ENCODE data around the gene BCL7A. TPM values are rescaled to one million over a fixed set of nuclear protein-coding genes. Genes with fewer than 3 reads are reported as not detected.

BCL7A gene
- total RNA-seq, 1 donor from 2014 or later: 11.2 TPM

- Histone ChIP-seq H3K36me3 (no peaks in the 10 kb centered on the region), H3K27me3 (ENCODE audit: low read depth) (no peaks in the 10 kb centered on the region), H3K9me3 (replicated peaks) (peaks cover 14% of the 10 kb centered on the region), H3K4me1 (peaks cover 37% of the 10 kb centered on the region), H3K27ac (replicated peaks) (peak overlapping the region; percentile 88), H3K4me3 (peak overlapping the region; percentile 84)
- TF ChIP-seq, protein P1, sequence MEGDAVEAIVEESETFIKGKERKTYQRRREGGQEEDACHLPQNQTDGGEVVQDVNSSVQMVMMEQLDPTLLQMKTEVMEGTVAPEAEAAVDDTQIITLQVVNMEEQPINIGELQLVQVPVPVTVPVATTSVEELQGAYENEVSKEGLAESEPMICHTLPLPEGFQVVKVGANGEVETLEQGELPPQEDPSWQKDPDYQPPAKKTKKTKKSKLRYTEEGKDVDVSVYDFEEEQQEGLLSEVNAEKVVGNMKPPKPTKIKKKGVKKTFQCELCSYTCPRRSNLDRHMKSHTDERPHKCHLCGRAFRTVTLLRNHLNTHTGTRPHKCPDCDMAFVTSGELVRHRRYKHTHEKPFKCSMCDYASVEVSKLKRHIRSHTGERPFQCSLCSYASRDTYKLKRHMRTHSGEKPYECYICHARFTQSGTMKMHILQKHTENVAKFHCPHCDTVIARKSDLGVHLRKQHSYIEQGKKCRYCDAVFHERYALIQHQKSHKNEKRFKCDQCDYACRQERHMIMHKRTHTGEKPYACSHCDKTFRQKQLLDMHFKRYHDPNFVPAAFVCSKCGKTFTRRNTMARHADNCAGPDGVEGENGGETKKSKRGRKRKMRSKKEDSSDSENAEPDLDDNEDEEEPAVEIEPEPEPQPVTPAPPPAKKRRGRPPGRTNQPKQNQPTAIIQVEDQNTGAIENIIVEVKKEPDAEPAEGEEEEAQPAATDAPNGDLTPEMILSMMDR (IDR thresholded peaks at IDR 0.05; ENCODE audit: borderline replicate concordance): no peak
- no peak for DNase-seq
- intact Hi-C loops (cut with micrococcal nuclease): no loop called here
Measured at GRCh38 chr12:122020795-122021192, 890 bp upstream of the BCL7A start.

DNA sequence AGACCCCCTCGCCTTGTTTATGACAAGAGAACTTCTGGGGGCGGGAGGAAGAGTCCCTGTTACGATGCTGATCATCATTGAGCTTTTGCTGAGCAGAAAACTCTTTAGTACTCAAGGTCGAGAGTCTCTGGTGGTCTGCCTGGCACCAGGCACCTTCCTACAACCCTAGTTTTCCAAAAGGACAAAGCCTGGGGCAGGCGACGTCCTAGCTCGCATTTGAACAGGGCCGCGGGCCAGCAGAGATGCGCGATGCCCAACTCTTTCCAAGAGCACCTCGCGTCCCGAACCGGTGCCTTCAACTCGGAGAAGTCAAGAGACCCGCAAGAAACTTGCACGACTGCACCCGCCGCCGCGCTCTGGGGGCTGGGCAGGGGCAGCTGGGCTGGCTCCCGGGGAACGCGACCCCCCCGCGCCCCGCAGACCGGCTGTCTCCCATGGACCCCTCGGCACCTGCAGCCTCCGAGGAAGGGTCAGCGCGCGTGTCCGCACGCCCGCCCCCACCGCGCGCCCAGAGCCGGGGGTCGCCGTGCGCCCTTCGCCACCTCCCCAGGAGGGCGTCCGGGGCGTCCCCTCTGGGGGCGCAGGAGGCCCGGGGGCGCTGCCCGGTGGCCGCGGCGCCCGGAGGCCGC, 377 bp upstream of the BCL7A start:
- Histone ChIP-seq H3K36me3 (no peaks in the 10 kb centered on the region), H3K9me3 (replicated peaks) (peaks cover 14% of the 10 kb centered on the region), H3K4me1 (peaks cover 37% of the 10 kb centered on the region), H3K27ac (replicated peaks) (peak overlapping the region; percentile 88), H3K4me3 (peak overlapping the region; percentile 84), H3K27me3 (ENCODE audit: low read depth) (no peaks in the 10 kb centered on the region)
- peak; percentile 32 for DNase-seq
- TF ChIP-seq, protein P1 (IDR thresholded peaks at IDR 0.05; ENCODE audit: borderline replicate concordance): no peak
- intact Hi-C loops (cut with micrococcal nuclease): no loop called here

GRCh38 chr12:122022393-122023338, 982 bp downstream of the BCL7A start:
- Histone ChIP-seq H3K27ac (replicated peaks) (peak overlapping the region; percentile 91), H3K9me3 (replicated peaks) (peaks cover 14% of the 10 kb centered on the region), H3K36me3 (no peaks in the 10 kb centered on the region), H3K4me3 (peak overlapping the region; percentile 84), H3K27me3 (ENCODE audit: low read depth) (no peaks in the 10 kb centered on the region), H3K4me1 (peaks cover 42% of the 10 kb centered on the region)
- DNase-seq: peak; percentile 32
- TF ChIP-seq, protein P1 (IDR thresholded peaks at IDR 0.05; ENCODE audit: borderline replicate concordance): no peak
- intact Hi-C loops (cut with micrococcal nuclease): no loop called here

- intact Hi-C loops (cut with micrococcal nuclease): no loop called here
- Histone ChIP-seq H3K9me3 (replicated peaks) (peaks cover 6% of the 10 kb centered on the region), H3K36me3 (no peaks in the 10 kb centered on the region), H3K4me3 (peak overlapping the region; percentile 84), H3K4me1 (peaks cover 50% of the 10 kb centered on the region), H3K27ac (replicated peaks) (peak overlapping the region; percentile 91), H3K27me3 (ENCODE audit: low read depth) (no peaks in the 10 kb centered on the region)
- TF ChIP-seq, protein P1 (IDR thresholded peaks at IDR 0.05; ENCODE audit: borderline replicate concordance): no peak
- peak; percentile 69 for DNase-seq
Measured at GRCh38 chr12:122023339-122024131, 1.9 kb downstream of the BCL7A start.

GRCh38 chr12:122024132-122024785, 2.6 kb downstream of the BCL7A start:
- DNase-seq: no peak
- Histone ChIP-seq H3K4me3 (peak overlapping the region; percentile 84), H3K27ac (replicated peaks) (peak overlapping the region; percentile 91), H3K9me3 (replicated peaks) (no peaks in the 10 kb centered on the region), H3K27me3 (ENCODE audit: low read depth) (no peaks in the 10 kb centered on the region), H3K36me3 (no peaks in the 10 kb centered on the region), H3K4me1 (peaks cover 57% of the 10 kb centered on the region)
- intact Hi-C loops (cut with micrococcal nuclease): no loop called here
- TF ChIP-seq, protein P1 (IDR thresholded peaks at IDR 0.05; ENCODE audit: borderline replicate concordance): no peak

Data from left ventricle myocardium inferior (tissue), 1 donor.